Measurements from ENCODE around the gene LRRFIP2. TPM values are rescaled to one million over a fixed set of nuclear protein-coding genes. Genes with fewer than 3 reads are reported as not detected.

Gene LRRFIP2
- total and polyA plus RNA-seq, 2 of the 8 experiments (the other 6 are each of a cell fraction or from before 2014, with no cell fraction given): 8.8 to 25.6 TPM

DNA sequence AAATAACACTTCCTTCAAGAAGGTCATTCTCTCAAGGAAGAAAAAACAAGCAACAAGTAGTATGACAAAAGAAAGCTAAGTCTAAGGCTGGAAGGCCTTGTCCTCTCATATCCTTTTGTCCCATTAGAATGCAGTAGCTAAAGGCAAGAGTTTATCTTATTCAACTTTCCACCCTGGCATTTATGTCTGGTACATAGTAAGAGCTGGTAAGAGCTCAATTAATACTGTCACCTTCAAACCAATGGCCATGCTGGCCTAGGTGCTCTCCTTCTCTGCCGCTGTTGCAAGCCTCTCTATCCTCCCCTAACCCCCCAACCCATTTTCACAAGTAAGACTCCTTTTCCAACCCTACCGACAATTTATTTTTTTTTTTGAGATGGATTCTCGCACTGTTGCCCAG, 81.9 kb downstream of the LRRFIP2 start:
- FAIRE-seq: no peak
- H3K79me2 ChIP-seq (ENCODE audit: control insufficient read depth in 1 of 2, insufficient read depth in 2 of 2, low read length in 2 of 2): no peaks in the 10 kb centered on the region

More for the DNA sequence above, 81.9 kb downstream of the LRRFIP2 start:
- no peak overlapping the region for H2BK15ac ChIP-seq (ENCODE audit: low read length)
- no peak overlapping the region for H2BK5ac ChIP-seq (ENCODE audit: low read depth, low read length)
- no peak overlapping the region for H4K8ac ChIP-seq (ENCODE audit: extremely low read depth, insufficient read depth, low read length)
- H3K9ac ChIP-seq (replicated peaks in 1 of 4; ENCODE audit: extremely low read depth in 1 of 4, low read depth in 3 of 4, low read length in 3 of 4): no peak overlapping the region
- ChIA-PET CTCF (ENCODE audit: partially characterized antibody) (interaction anchor here (0.7 kb wide), 1 partner anchor 1267 kb away, joined by 3 read pairs; no protein-coding TSS in a partner anchor), POLR2A (ENCODE audit: partially characterized antibody) (no interaction called here)
- H3K56ac ChIP-seq (replicated peaks; ENCODE audit: insufficient read length, low read depth, low read length): no peak overlapping the region
- WGBS, 2 experiments (ENCODE audit: extremely low coverage in 1 of 2, insufficient coverage in 1 of 2, insufficient read length in 1 of 2, insufficient replicate concordance in 2 of 2, low coverage in 1 of 2, low lambda C conversion rate in 2 of 2, missing lambda C conversion rate in 1 of 2): 95% methylated on average over 3 of the region's 3 CpGs; no CpG with 5 or more reads in 1 of the 2 experiments
- no peaks in the 10 kb centered on the region for H3K9me3 ChIP-seq (ENCODE audit: insufficient read depth in 2 of 2, low read depth in 1 of 2, low read length in 1 of 2)
- no peak overlapping the region for H3K14ac ChIP-seq (ENCODE audit: insufficient read length)
- no peak overlapping the region for H3K4ac ChIP-seq (replicated peaks; ENCODE audit: insufficient read length, low read depth, low read length)
- no peaks in the 10 kb centered on the region for H3K4me1 ChIP-seq (replicated peaks in 1 of 4; ENCODE audit: control insufficient read depth in 3 of 4, insufficient read depth in 4 of 4, low read length in 3 of 4)
- no peak overlapping the region for H3K4me3 ChIP-seq (ENCODE audit: extremely low read depth in 1 of 4, insufficient read depth in 2 of 4, low read depth in 3 of 4, low read length in 4 of 4)
- no peaks in the 10 kb centered on the region for H3K79me1 ChIP-seq (ENCODE audit: low read depth, low read length)
- no peak for DNase-seq (ENCODE audit: low read depth in 1 of 2, low spot score in 2 of 2)
- H2BK12ac ChIP-seq (ENCODE audit: low read depth, low read length): no peak overlapping the region
- no peak overlapping the region for H4K91ac ChIP-seq (replicated peaks; ENCODE audit: insufficient read length, low read length)
- no peak overlapping the region for H3K4me2 ChIP-seq (ENCODE audit: insufficient read depth in 1 of 2, low read depth in 2 of 2, low read length in 2 of 2)
- H2AK5ac ChIP-seq (ENCODE audit: low read depth, low read length): no peak overlapping the region
- no peaks in the 10 kb centered on the region for H3K27me3 ChIP-seq (replicated peaks in 1 of 4; ENCODE audit: control insufficient read depth in 3 of 4, extremely low read depth in 1 of 4, insufficient read depth in 3 of 4, low read length in 3 of 4)
- H3K23ac ChIP-seq (ENCODE audit: insufficient read length): no peak overlapping the region
- no peak overlapping the region for H2AFZ ChIP-seq (ENCODE audit: low read length)
- TF ChIP-seq TAF7 (optimal IDR thresholded peaks at IDR 0.05; ENCODE audit: borderline replicate concordance, low read depth, low read length) (no peak), RFX5 (IDR thresholded peaks at IDR 0.05; ENCODE audit: borderline replicate concordance, low read depth, low read length) (no peak), BCL11A (IDR thresholded peaks at IDR 0.05; ENCODE audit: low read depth in 2 of 2, low read length in 2 of 2) (no peak), JUN (IDR thresholded peaks at IDR 0.05; ENCODE audit: low read depth, low read length) (no peak), SIN3A (conservative IDR thresholded peaks at IDR 0.05 in 1 of 2, IDR thresholded peaks at IDR 0.05 in 1 of 2; ENCODE audit: low read depth in 1 of 2, low read length in 2 of 2) (no peak), JUND (IDR thresholded peaks at IDR 0.05; ENCODE audit: low read length) (no peak), NRF1 (IDR thresholded peaks at IDR 0.05; ENCODE audit: low read depth, low read length) (no peak), NANOG (IDR thresholded peaks at IDR 0.05; ENCODE audit: insufficient read depth, low read depth, low read length, poor library complexity, severe bottlenecking) (no peak), PHF8 (conservative IDR thresholded peaks at IDR 0.05; ENCODE audit: low read depth, low read length) (no peak)
- TF ChIP-seq, protein P1, sequence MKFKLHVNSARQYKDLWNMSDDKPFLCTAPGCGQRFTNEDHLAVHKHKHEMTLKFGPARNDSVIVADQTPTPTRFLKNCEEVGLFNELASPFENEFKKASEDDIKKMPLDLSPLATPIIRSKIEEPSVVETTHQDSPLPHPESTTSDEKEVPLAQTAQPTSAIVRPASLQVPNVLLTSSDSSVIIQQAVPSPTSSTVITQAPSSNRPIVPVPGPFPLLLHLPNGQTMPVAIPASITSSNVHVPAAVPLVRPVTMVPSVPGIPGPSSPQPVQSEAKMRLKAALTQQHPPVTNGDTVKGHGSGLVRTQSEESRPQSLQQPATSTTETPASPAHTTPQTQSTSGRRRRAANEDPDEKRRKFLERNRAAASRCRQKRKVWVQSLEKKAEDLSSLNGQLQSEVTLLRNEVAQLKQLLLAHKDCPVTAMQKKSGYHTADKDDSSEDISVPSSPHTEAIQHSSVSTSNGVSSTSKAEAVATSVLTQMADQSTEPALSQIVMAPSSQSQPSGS (IDR thresholded peaks at IDR 0.05; ENCODE audit: low read length): no peak
- H4K5ac ChIP-seq (ENCODE audit: insufficient read length, low read depth, low read length): no peak overlapping the region
- H2BK120ac ChIP-seq (replicated peaks; ENCODE audit: low read depth, low read length): no peak overlapping the region
- no peak overlapping the region for H2BK20ac ChIP-seq (ENCODE audit: low read length)
- no peaks in the 10 kb centered on the region for H3K23me2 ChIP-seq (ENCODE audit: low read depth, low read length)
- H3K36me3 ChIP-seq (ENCODE audit: control insufficient read depth in 2 of 4, insufficient read depth in 4 of 4, low read length in 3 of 4): no peaks in the 10 kb centered on the region
- no peak overlapping the region for H3K27ac ChIP-seq (ENCODE audit: low read depth, low read length)
- no peaks in the 10 kb centered on the region for H4K20me1 ChIP-seq (replicated peaks in 1 of 2; ENCODE audit: control insufficient read depth in 1 of 2, insufficient read depth in 2 of 2, low read length in 2 of 2)
- no peak overlapping the region for H3K18ac ChIP-seq (ENCODE audit: extremely low read depth, low read length)
